Omental fat pad (tissue), 4 donors: ENCODE data around the gene ZSCAN25. TPM values are rescaled to one million over a fixed set of nuclear protein-coding genes. Genes with fewer than 3 reads are reported as not detected.

ENCODE experiments used
- ATAC-seq: fragments of 150-250 bp; one replicate; pipeline ENCODE4 v1.9.1; 2016; ENCODE audit warnings: mild to moderate bottlenecking, moderate library complexity; ENCODE audit not compliant: low FRiP score
- DNase-seq: peaks from one replicate; pipeline ENCODE4 v3.0.0-alpha.2; 2019; ENCODE audit warnings: low spot score
- total RNA-seq, 4 donors: library from RNA; depleted of rRNA; stranded (reverse); fragments of >200 nt; gene quantifications; one replicate each; pipeline ENCODE4 v1.1.0, GENCODE V29; 2016
- TF ChIP-seq, protein P1 (sequence below), 3 donors: fragments of 450-650 bp; IDR thresholded peaks; one replicate each; pipeline ENCODE4 v1.5.1; 2016 to 2017; ENCODE audit warnings: antibody characterized with exemption in 3 of 3, mild to moderate bottlenecking in 3 of 3, moderate library complexity in 2 of 3

ZSCAN25 gene
- total RNA-seq, 4 donors from 2014 or later: 9.1 to 21.0 (median 15.0) TPM

DNA sequence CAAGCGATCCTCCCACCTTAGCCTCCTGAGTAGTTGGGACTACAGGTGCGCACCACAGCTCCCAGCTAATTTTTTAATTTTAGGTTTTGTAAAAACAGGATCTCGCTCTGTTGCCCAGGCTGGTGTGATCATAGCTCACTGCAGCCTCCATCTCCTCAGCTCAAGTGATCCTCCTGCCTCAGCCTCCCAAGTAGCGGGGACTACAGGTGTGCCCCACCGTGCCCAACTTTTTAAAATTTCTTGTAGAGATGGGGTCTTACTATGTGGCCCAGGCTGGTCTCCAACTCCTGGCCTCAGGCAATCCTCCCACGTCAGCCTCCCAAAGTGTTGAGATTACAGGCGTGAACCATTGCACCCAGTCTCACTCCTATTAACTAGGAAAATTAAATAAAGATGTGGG, 11.2 kb upstream of the ZSCAN25 start:
- no peak for DNase-seq
- TF ChIP-seq, protein P1, sequence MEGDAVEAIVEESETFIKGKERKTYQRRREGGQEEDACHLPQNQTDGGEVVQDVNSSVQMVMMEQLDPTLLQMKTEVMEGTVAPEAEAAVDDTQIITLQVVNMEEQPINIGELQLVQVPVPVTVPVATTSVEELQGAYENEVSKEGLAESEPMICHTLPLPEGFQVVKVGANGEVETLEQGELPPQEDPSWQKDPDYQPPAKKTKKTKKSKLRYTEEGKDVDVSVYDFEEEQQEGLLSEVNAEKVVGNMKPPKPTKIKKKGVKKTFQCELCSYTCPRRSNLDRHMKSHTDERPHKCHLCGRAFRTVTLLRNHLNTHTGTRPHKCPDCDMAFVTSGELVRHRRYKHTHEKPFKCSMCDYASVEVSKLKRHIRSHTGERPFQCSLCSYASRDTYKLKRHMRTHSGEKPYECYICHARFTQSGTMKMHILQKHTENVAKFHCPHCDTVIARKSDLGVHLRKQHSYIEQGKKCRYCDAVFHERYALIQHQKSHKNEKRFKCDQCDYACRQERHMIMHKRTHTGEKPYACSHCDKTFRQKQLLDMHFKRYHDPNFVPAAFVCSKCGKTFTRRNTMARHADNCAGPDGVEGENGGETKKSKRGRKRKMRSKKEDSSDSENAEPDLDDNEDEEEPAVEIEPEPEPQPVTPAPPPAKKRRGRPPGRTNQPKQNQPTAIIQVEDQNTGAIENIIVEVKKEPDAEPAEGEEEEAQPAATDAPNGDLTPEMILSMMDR (IDR thresholded peaks at IDR 0.05): no peak
- no peak for ATAC-seq

DNA sequence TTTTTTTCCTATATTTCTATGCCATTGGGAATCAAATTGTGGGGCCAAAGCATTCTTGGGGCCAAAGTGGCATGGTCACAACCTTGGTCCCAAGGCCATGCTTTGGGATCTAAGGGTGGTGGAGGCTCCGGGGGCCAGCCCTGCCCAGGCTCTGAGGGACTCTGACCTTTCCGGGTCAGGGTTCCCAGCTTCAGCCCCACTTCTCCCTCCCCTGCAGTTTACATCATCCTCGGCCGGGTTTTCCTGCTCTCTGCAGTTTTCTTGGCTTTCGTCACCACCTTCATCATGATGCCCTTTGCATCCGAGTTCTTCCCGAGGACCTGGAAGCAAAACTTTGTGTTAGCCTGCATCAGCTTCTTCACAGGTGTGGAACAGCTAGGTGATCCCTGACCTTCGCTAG, 10.2 kb upstream of the ZSCAN25 start:
- ATAC-seq: no peak
- TF ChIP-seq, protein P1 (IDR thresholded peaks at IDR 0.05): no peak
- no peak for DNase-seq

DNA sequence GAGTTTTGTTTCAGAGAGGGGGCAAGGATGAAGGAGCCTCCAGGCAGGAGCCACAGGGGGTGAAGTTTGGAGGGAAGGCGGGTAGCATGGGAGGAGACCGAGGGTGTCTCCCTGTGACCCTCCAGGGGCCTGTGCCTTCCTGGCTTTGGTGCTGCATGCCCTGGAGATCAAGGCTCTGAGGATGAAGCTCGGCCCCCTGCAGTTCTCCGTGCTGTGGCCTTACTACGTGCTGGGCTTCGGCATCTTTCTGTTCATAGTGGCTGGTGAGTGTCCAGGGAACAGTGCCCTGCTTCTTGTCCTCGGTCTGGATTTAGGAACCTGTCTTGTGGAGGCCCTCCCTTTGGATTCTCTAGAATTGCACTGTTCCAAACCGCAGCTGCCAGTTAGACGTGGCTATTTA, 9.2 kb upstream of the ZSCAN25 start:
- DNase-seq (no peak), ATAC-seq (no peak)
- TF ChIP-seq, protein P1 (IDR thresholded peaks at IDR 0.05): no peak

DNA sequence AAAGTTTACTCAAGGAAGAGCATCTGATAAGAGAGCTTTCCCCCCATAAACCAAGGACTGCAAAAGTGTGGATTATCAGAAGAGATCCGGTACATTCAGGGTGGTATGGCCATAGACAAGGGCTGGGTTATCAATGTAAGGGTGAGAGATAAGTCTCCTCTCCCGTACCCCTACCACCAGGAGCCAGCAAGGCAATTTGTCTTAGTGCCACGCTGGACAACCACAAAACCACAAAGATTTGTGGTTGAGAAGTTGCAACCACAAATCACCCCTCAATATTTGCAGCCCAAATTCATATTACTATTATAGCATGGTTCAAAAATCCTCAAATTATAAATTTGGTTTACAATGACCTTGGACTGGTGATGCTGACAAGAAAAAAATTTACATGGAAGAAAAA, 2.3 kb upstream of the ZSCAN25 start:
- DNase-seq (no peak), ATAC-seq (no peak)
- TF ChIP-seq, protein P1 (IDR thresholded peaks at IDR 0.05): no peak

DNA sequence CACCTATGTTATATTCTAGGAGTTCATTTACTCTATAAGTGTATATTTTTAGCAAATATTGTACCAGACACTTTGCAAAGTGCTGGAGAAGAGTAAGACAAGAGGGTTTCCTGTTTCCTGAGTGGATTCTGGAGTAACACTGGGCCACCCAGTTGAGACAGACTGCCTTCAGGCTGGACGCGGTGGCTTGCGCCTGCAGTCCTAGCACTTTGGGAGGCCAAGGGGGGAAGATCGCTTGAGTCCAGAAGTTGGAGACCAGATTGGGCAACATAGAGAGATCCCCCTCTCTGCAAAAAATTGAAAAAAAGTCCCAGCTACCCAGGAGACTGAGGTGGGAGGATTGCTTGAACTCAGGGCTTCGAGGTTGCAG, 772 bp upstream of the ZSCAN25 start:
- no peak for ATAC-seq
- TF ChIP-seq, protein P1 (IDR thresholded peaks at IDR 0.05): no peak
- no peak for DNase-seq

DNA sequence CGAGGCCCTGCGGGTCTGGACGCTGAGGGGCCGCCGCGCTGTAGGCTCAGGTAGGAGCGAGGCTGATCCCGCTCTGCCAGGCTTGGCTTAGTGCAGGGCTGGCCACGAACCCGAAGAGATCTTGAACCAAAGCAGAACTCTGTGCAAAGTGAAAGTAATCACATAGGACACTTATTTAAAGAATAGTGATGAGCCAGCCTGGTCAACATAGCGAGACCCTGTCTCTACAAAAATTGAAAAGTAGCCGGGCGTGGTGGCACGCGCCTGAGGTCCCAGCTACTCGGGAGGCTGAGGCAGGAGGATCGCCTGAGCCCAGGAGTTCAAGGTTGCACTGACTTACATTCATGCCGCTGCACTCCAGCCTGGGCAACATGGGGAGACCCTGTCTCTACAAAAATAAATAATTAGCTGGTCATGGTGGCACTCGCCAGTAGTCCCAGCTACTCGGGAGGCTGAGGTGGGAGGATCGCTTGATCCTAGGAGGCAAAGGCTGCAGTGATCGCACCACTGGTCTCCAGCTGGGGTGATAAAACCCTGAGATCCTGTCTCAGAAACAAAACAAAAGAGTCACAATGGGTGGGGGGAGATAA, 541 bp downstream of the ZSCAN25 start:
- no peak for DNase-seq
- ATAC-seq: no peak
- TF ChIP-seq, protein P1 (IDR thresholded peaks at IDR 0.05): no peak

DNA sequence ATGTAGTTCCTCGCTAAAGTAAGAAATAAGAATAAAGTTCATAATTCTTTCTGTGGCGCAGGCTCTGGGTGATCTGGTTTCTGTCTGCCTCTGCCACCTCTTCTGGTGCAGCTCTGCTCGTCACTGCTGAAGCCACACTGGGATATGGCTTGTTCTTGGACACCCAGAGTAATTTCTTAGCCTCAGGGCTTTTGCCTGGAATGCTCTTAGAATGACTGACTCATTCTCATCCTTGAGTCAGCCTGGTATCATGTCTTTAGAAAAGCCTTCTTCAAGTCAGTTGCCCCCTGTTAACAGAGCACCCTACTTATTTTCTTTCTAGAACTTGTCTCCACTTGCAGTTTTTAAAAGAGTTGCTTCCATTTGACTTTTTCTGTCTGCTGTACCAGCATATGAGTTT, 2.0 kb downstream of the ZSCAN25 start:
- DNase-seq: no peak
- TF ChIP-seq, protein P1 (IDR thresholded peaks at IDR 0.05): no peak
- ATAC-seq: no peak
